ENCODE measurements around the gene HEXD. TPM values are rescaled to one million over a fixed set of nuclear protein-coding genes. Genes with fewer than 3 reads are reported as not detected.

HEXD gene
- total and polyA plus RNA-seq, 10 of the 15 experiments (the other 5 are each of a cell fraction or from before 2014, with no cell fraction given) = 1.6 to 24.2 (median 7.0) TPM

DNA sequence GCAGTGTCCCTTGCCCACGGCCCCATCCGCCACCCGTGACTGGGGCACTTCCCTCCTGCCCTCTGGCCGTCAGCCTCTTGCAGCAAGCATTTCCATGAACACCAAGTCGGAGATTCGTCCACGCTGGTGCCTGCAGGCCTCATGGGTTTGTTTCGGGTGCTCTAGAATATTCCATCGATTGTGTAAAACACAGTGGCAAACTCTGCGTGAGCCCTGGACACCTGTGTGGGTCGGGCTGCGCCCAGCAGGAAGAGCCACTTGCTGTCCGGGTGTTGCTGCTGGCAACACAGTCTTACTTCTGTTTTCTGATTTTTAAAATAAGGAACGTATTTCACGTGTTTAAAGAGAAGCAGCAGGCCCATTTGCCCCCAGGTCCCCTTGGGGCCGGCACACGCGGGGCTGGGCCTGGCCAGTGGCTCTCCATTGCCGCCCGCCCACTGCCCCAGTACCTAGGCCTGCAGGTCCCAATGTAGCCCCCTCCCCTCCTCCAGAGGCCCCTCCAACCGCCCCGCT is 22.4 kb downstream of the HEXD start (continued):
- TF ChIP-seq, protein P1, sequence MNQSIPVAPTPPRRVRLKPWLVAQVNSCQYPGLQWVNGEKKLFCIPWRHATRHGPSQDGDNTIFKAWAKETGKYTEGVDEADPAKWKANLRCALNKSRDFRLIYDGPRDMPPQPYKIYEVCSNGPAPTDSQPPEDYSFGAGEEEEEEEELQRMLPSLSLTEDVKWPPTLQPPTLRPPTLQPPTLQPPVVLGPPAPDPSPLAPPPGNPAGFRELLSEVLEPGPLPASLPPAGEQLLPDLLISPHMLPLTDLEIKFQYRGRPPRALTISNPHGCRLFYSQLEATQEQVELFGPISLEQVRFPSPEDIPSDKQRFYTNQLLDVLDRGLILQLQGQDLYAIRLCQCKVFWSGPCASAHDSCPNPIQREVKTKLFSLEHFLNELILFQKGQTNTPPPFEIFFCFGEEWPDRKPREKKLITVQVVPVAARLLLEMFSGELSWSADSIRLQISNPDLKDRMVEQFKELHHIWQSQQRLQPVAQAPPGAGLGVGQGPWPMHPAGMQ (IDR thresholded peaks at IDR 0.05; ENCODE audit: borderline replicate concordance) = no peak
- TF ChIP-seq POLR2AphosphoS2 (IDR thresholded peaks at IDR 0.05; ENCODE audit: low read depth, low read length) (peak; percentile 55; the same call in 1 of the 2 replicates), RB1 (IDR thresholded peaks at IDR 0.05; ENCODE audit: borderline replicate concordance) (no peak)
- TF ChIP-seq, protein P2, sequence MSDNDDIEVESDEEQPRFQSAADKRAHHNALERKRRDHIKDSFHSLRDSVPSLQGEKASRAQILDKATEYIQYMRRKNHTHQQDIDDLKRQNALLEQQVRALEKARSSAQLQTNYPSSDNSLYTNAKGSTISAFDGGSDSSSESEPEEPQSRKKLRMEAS (IDR thresholded peaks at IDR 0.05; ENCODE audit: low read depth, low read length) = no peak

DNA sequence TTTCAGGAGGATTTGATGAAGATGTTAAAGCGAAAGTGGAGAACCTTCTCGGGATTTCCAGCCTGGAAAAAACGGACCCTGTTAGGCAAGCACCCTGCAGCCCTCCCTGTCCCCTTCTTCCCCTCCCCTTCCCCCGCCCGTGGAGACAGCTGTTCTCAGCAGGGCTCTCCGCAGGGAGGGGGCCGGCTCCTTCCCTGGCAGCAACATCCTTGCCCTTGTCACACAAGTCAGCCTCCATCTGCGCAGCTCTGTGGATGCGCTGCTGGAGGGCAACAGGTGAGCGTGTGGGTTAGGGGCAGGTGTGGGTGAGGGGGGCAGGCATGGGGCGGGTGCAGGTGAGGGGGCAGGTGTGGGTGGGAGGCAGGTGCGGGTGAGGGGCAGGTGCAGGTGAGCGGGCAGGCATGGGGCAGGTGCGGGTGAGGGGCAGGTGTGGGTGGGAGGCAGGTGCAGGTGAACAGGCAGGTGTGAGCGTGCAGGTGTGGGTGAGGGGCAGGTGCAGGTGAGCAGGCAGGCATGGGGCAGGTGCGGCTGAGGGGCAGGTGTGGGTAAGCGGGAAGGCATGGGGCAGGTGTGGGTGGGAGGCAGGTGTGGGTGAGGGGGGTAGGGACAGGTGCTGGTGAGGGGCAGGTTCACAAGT is 23.0 kb downstream of the HEXD start:
- H3K9me3 ChIP-seq (replicated peaks; ENCODE audit: control insufficient read depth, insufficient read depth, low read length) = no peaks in the 10 kb centered on the region
- ChIA-PET RAD21 (ENCODE audit: unreplicated experiment) (no interaction called here), SMC1A (ENCODE audit: uncharacterized antibody, unreplicated experiment) (no interaction called here), POLR2A (interaction anchor here (0.6 kb wide), 1 partner anchor 95 kb away, joined by 3 read pairs; no protein-coding TSS in a partner anchor), CTCF (no interaction called here)
- no peak overlapping the region for H3K27ac ChIP-seq (ENCODE audit: control insufficient read depth, insufficient read depth)
- H2AFZ ChIP-seq (ENCODE audit: control insufficient read depth, low read depth, low read length) = no peak overlapping the region
- FAIRE-seq (no peak), DNase-seq (ENCODE audit: low read depth, low spot score) (no peak), ATAC-seq (no peak)
- in situ Hi-C loops (cut with MboI) (no loop called here), intact Hi-C loops (cut with micrococcal nuclease; ENCODE audit: unreplicated experiment) (no loop called here)
- H3K9ac ChIP-seq (ENCODE audit: control insufficient read depth, insufficient read depth, low read length) = no peak overlapping the region
- peaks cover 7 to 32% of the 10 kb centered on the region in 2 experiments for H3K36me3 ChIP-seq (ENCODE audit: control insufficient read depth in 2 of 2, insufficient read depth in 2 of 2, low read length in 1 of 2)
- H3K79me2 ChIP-seq (ENCODE audit: control insufficient read depth, insufficient read depth, low read length) = no peaks in the 10 kb centered on the region; the same call in 1 of the 2 replicates
- H3K4me2 ChIP-seq (ENCODE audit: control insufficient read depth, insufficient read depth) = 0 out of 2 replicates have a peak overlapping the region, but pooled peaks have one; percentile 33
- H3K4me3 ChIP-seq = no peak overlapping the region
- peaks cover 16% of the 10 kb centered on the region for H3K4me1 ChIP-seq (ENCODE audit: control insufficient read depth, insufficient read depth, low read length)
- H4K20me1 ChIP-seq (ENCODE audit: control insufficient read depth, insufficient read depth) = no peaks in the 10 kb centered on the region; the same call in 1 of the 2 replicates
- TF ChIP-seq, protein P3, sequence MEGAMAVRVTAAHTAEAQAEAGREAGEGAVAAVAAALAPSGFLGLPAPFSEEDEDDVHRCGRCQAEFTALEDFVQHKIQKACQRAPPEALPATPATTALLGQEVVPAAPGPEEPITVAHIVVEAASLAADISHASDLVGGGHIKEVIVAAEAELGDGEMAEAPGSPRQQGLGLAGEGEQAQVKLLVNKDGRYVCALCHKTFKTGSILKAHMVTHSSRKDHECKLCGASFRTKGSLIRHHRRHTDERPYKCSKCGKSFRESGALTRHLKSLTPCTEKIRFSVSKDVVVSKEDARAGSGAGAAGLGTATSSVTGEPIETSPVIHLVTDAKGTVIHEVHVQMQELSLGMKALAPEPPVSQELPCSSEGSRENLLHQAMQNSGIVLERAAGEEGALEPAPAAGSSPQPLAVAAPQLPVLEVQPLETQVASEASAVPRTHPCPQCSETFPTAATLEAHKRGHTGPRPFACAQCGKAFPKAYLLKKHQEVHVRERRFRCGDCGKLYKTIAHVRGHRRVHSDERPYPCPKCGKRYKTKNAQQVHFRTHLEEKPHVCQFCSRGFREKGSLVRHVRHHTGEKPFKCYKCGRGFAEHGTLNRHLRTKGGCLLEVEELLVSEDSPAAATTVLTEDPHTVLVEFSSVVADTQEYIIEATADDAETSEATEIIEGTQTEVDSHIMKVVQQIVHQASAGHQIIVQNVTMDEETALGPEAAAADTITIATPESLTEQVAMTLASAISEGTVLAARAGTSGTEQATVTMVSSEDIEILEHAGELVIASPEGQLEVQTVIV (IDR thresholded peaks at IDR 0.05; ENCODE audit: borderline replicate concordance, partially characterized antibody) = no peak
- TF ChIP-seq BCL11A (IDR thresholded peaks at IDR 0.05; ENCODE audit: low read depth, low read length) (no peak), TCF3 (IDR thresholded peaks at IDR 0.05; ENCODE audit: borderline replicate concordance, insufficient read depth, low read depth, low read length) (peak; percentile 64; the same call in 1 of the 2 replicates), TCF12 (IDR thresholded peaks at IDR 0.05; ENCODE audit: low read depth, low read length) (peak; percentile 67; the same call in 1 of the 2 replicates), POLR2A (IDR thresholded peaks at IDR 0.05; ENCODE audit: low read depth, low read length) (peak; percentile 69), POLR2AphosphoS2 (IDR thresholded peaks at IDR 0.05; ENCODE audit: low read depth, low read length) (peak; percentile 22; the same call in 1 of the 2 replicates)
- no peaks in the 10 kb centered on the region for H3K27me3 ChIP-seq (replicated peaks in 1 of 2; ENCODE audit: control insufficient read depth in 2 of 2, insufficient read depth in 2 of 2, low read length in 1 of 2)
- no TSS peak for BruUV-seq (replicated peaks)
- whole genome bisulfite sequencing (ENCODE audit: insufficient coverage, insufficient replicate concordance, low lambda C conversion rate, missing lambda C conversion rate) = 14% methylated on average over 6 of the region's 17 CpGs

Measured in GM12878 (cell line).